Measurements from ENCODE around the gene CCDC116.

- no peak for TF ChIP-seq CTCF (IDR thresholded peaks at IDR 0.05)
- no peak for TF ChIP-seq POLR2A (IDR thresholded peaks at IDR 0.05)
Observed at GRCh38 chr22:21591695-21592094, 40.9 kb upstream of the CCDC116 start.

Data from vagina (tissue), 2 donors.